Fibroblast of lung (primary cell): ENCODE data around the gene MS4A18. TPM values are rescaled to one million over a fixed set of nuclear protein-coding genes. Genes with fewer than 3 reads are reported as not detected.

Experiments used
- DNase-seq, 2 donors: peaks; one replicate each; pipeline versions ENCODE4 v3.0.0 to v3.0.0-alpha.2; 2010; ENCODE audit warnings: low read depth in 2 of 2
- H2AFZ ChIP-seq: 2 replicates; pipeline ENCODE4 v1.5.1; 2012; ENCODE audit warnings: low read length, control low read depth, inconsistent platforms
- H3K27ac ChIP-seq: 2 replicates; pipeline ENCODE4 v1.5.1; 2011; ENCODE audit warnings: low read length, control low read depth; ENCODE audit not compliant: insufficient read depth
- H3K27me3 ChIP-seq: 2 replicates; pipeline ENCODE4 v1.5.1; 2011; ENCODE audit warnings: mild to moderate bottlenecking, low read length; ENCODE audit not compliant: control insufficient read depth, insufficient read depth
- H3K36me3 ChIP-seq: 2 replicates; pipeline ENCODE4 v1.5.1; 2011; ENCODE audit warnings: low read length; ENCODE audit not compliant: control insufficient read depth, insufficient read depth
- H3K4me1 ChIP-seq: 2 replicates; pipeline ENCODE4 v1.5.1; 2011; ENCODE audit warnings: low read length; ENCODE audit not compliant: control insufficient read depth, insufficient read depth; ENCODE audit errors: extremely low read depth
- H3K4me2 ChIP-seq: 2 replicates; pipeline ENCODE4 v1.5.1; 2011; ENCODE audit warnings: low read length, control low read depth; ENCODE audit not compliant: insufficient read depth; ENCODE audit errors: extremely low read depth
- H3K4me3 ChIP-seq, 4 experiments: fragments of 200-600 bp in 1 of 4; sonication (generic) in 1 of 4; replicated peaks in 1 of 4; 2 replicates each; pipeline ENCODE4 v1.5.1; 2011 to 2016; ENCODE audit warnings: low read length in 4 of 4, low read depth in 3 of 4, mild to moderate bottlenecking in 3 of 4, control low read depth in 2 of 4, inconsistent platforms in 1 of 4, mixed read lengths in 1 of 4; ENCODE audit not compliant: insufficient read depth in 1 of 4; ENCODE audit errors: control extremely low read depth in 1 of 4
- H3K79me2 ChIP-seq: 2 replicates; pipeline ENCODE4 v1.5.1; 2012; ENCODE audit warnings: mild to moderate bottlenecking, low read length, inconsistent platforms; ENCODE audit not compliant: control insufficient read depth, insufficient read depth
- H3K9ac ChIP-seq: 2 replicates; pipeline ENCODE4 v1.5.1; 2011; ENCODE audit warnings: mild to moderate bottlenecking, low read length, control low read depth; ENCODE audit not compliant: insufficient read depth
- H3K9me3 ChIP-seq: 2 replicates; pipeline ENCODE4 v1.5.1; 2012; ENCODE audit warnings: low read depth, low read length; ENCODE audit not compliant: control insufficient read depth, insufficient read depth
- H4K20me1 ChIP-seq: 2 replicates; pipeline ENCODE4 v1.5.1; 2011; ENCODE audit warnings: low read length; ENCODE audit not compliant: control insufficient read depth, insufficient read depth; ENCODE audit errors: extremely low read depth
- CTCF ChIP-seq, 2 donors: IDR thresholded peaks in 1 of 2; conservative IDR thresholded peaks in 1 of 2; 1 replicate in 1 of 2; 2 replicates in 1 of 2; pipeline ENCODE4 v1.5.1; 2011 to 2012; ENCODE audit warnings: low read length in 2 of 2, control low read depth in 1 of 2, inconsistent platforms in 1 of 2, low read depth in 1 of 2, mild to moderate bottlenecking in 1 of 2
- EZH2 ChIP-seq: IDR thresholded peaks from 2 replicates; pipeline ENCODE4 v1.5.1; 2012; ENCODE audit warnings: low read length, control low read depth, mild to moderate bottlenecking; ENCODE audit errors: missing control alignments
- polyA plus RNA-seq, 2 donors: library from polyadenylated mRNA; depleted of rRNA in 1 of 2; stranded (reverse) in 1 of 2; unstranded in 1 of 2; fragments of >200 nt; gene quantifications; 2 replicates each; pipeline ENCODE4 v1.2.1, GENCODE V29; 2011 to 2012; ENCODE audit warnings: missing spikeins in 1 of 2
- total RNA-seq: library from RNA; depleted of rRNA; stranded (reverse); fragments of >200 nt; gene quantifications from 2 replicates; pipeline ENCODE4 v1.2.1, GENCODE V29; 2014

The MS4A18 gene
- total and polyA plus RNA-seq, 2 donors (not counting 1 experiment from before 2014, with no cell fraction given) = not detected

- Histone ChIP-seq H4K20me1 (no peaks in the 10 kb centered on the region), H3K27ac (no peak overlapping the region), H3K9ac (no peak overlapping the region), H3K9me3 (no peaks in the 10 kb centered on the region), H3K27me3 (no peaks in the 10 kb centered on the region), H3K36me3 (no peaks in the 10 kb centered on the region), H2AFZ (no peak overlapping the region), H3K79me2 (no peaks in the 10 kb centered on the region), H3K4me3 (no peak overlapping the region), H3K4me2 (no peak overlapping the region), H3K4me1 (no peaks in the 10 kb centered on the region)
- TF ChIP-seq CTCF (conservative IDR thresholded peaks at IDR 0.05 in 1 of 2, IDR thresholded peaks at IDR 0.05 in 1 of 2; ENCODE audit: low read depth in 1 of 2, low read length in 2 of 2) = no peak
- TF ChIP-seq EZH2 = no peak
- no peak for DNase-seq
Measured at GRCh38 chr11:60734279-60734678, 9.8 kb downstream of the MS4A18 start.

- Histone ChIP-seq H3K27me3 (no peaks in the 10 kb centered on the region), H3K4me2 (no peak overlapping the region), H2AFZ (no peak overlapping the region), H3K4me1 (no peaks in the 10 kb centered on the region), H3K27ac (no peak overlapping the region), H4K20me1 (no peaks in the 10 kb centered on the region), H3K79me2 (no peaks in the 10 kb centered on the region), H3K36me3 (no peaks in the 10 kb centered on the region), H3K9ac (no peak overlapping the region), H3K4me3 (no peak overlapping the region), H3K9me3 (no peaks in the 10 kb centered on the region)
- TF ChIP-seq EZH2 = no peak
- TF ChIP-seq CTCF (conservative IDR thresholded peaks at IDR 0.05 in 1 of 2, IDR thresholded peaks at IDR 0.05 in 1 of 2; ENCODE audit: low read depth in 1 of 2, low read length in 2 of 2) = no peak
- no peak for DNase-seq
Measured at GRCh38 chr11:60739114-60739513, 14.6 kb downstream of the MS4A18 start.

GRCh38 chr11:60740573-60740972, 16.1 kb downstream of the MS4A18 start:
- no peaks in the 10 kb centered on the region for H3K4me1 ChIP-seq
- H3K9ac ChIP-seq = no peak overlapping the region
- no peaks in the 10 kb centered on the region for H3K79me2 ChIP-seq
- H2AFZ ChIP-seq = no peak overlapping the region
- H3K27me3 ChIP-seq = no peaks in the 10 kb centered on the region
- no peak overlapping the region for H3K4me3 ChIP-seq
- DNase-seq = no peak
- TF ChIP-seq CTCF (conservative IDR thresholded peaks at IDR 0.05 in 1 of 2, IDR thresholded peaks at IDR 0.05 in 1 of 2; ENCODE audit: low read depth in 1 of 2, low read length in 2 of 2) (no peak), EZH2 (no peak)
- H3K27ac ChIP-seq = no peak overlapping the region
- H4K20me1 ChIP-seq = no peaks in the 10 kb centered on the region
- no peaks in the 10 kb centered on the region for H3K9me3 ChIP-seq
- no peaks in the 10 kb centered on the region for H3K36me3 ChIP-seq
- H3K4me2 ChIP-seq = no peak overlapping the region
